ENCODE measurements around the gene EFCAB6.

The EFCAB6 gene

DNA sequence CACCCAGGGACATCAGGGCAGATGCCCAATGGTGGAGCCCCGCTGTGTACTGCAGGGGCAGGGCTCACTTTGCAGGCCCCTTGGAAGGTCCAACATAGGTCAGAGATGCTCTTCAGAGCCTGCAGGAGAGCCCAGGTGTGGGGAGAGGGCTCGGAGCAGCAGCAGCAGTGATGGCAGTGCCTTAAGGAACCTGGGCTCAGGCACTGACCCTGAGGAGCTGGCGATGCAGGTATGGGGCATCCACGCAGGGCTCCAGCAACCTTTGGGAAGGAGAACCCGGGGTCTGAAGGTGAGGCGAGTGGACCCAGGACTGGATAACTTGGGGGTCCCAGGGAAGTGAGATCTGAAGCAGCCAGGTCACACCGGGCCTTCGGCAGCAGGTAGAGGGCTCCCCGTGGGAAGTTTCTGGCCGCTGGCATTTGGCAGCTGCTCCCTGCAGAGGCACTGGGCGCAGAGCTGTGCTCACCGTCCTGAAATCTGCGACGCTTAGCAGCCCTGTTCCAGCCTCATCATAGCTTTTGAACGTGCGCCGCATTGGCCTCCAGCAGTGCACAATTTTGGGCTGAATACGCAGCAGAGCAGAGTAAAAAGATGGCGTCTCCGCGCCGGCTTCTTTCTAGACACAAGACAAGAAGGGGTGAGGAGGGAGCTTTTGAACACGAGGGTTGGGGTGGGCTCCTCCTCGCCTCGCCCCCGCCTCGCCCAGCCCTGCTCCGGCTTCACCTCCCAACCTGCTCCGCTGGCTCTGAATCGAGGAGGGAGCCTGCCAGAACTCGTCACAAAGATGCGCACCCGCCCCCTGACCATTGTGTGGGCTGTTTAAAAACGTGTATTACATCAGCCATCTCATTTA is 281.5 kb downstream of the EFCAB6 start:
- TF ChIP-seq PAX5 (IDR thresholded peaks at IDR 0.05; ENCODE audit: insufficient read depth, low read length, severe bottlenecking), result no peak
- TF ChIP-seq TAF1 (IDR thresholded peaks at IDR 0.05; ENCODE audit: low read depth, low read length), result no peak
- no peak for TF ChIP-seq SPI1 (IDR thresholded peaks at IDR 0.05; ENCODE audit: low read depth, low read length)
- no peak for TF ChIP-seq POLR2AphosphoS5 (IDR thresholded peaks at IDR 0.05; ENCODE audit: low read depth, low read length)
- TF ChIP-seq POLR2A (IDR thresholded peaks at IDR 0.05; ENCODE audit: low read depth, low read length), result no peak
- TF ChIP-seq POU2F2 (IDR thresholded peaks at IDR 0.05; ENCODE audit: low read depth, low read length), result no peak
- FAIRE-seq, result no peak
- DNase-seq (ENCODE audit: insufficient read length, low spot score), result no peak

DNA sequence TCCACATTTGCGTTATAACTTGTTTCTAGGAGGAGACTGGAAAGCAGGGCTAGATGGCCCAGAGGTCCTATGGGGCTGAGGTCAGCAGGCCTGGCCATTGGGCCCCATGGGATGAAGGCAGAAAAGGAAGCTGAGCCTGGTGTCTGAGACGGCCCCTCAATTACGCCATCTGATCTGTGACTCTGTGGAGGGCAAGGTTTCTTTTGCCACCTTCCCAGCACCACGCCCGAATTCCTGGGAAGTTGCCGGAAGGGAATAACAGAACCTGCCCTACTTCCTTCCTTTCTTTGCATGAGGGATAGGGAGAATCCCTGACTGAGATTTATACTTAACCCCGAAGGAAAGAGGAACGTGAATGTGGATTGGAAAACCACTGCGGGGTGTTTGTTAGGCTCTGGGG is 282.2 kb downstream of the EFCAB6 start:
- FAIRE-seq, result no peak
- DNase-seq (ENCODE audit: insufficient read length, low spot score), result no peak
- TF ChIP-seq SPI1 (IDR thresholded peaks at IDR 0.05; ENCODE audit: low read depth, low read length) (no peak), PAX5 (IDR thresholded peaks at IDR 0.05; ENCODE audit: insufficient read depth, low read length, severe bottlenecking) (no peak), POU2F2 (IDR thresholded peaks at IDR 0.05; ENCODE audit: low read depth, low read length) (no peak), POLR2AphosphoS5 (IDR thresholded peaks at IDR 0.05; ENCODE audit: low read depth, low read length) (no peak), TAF1 (IDR thresholded peaks at IDR 0.05; ENCODE audit: low read depth, low read length) (no peak), POLR2A (IDR thresholded peaks at IDR 0.05; ENCODE audit: low read depth, low read length) (no peak)

DNA sequence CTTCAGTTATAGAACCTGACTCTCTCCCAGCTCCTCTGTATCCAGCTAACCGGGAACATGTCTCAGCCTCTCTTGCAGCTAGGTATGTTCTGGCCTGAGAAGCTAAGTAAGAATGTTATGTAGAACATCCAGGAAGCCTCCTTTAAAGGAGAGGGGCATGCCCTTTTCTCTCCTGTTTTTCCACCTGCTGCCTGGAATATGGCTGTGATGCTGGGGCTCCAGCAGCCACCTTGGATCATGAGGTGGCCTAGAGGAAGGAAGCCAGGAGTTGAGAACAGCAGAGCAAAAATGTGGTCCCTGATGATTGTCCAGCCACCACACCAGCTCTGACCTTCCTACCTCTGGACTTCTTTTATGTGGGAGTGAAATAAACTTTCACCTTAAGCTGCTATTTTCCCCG is 282.6 kb downstream of the EFCAB6 start:
- no peak for FAIRE-seq
- TF ChIP-seq POLR2A (IDR thresholded peaks at IDR 0.05; ENCODE audit: low read depth, low read length), result no peak
- DNase-seq (ENCODE audit: insufficient read length, low spot score), result no peak

GRCh38 chr22:43528601-43529360 is 283.3 kb downstream of the EFCAB6 start:
- FAIRE-seq (no peak), DNase-seq (ENCODE audit: insufficient read length, low spot score) (no peak)
- TF ChIP-seq POLR2AphosphoS5 (IDR thresholded peaks at IDR 0.05; ENCODE audit: low read depth, low read length) (no peak), SPI1 (IDR thresholded peaks at IDR 0.05; ENCODE audit: low read depth, low read length) (no peak), PAX5 (IDR thresholded peaks at IDR 0.05; ENCODE audit: insufficient read depth, low read length, severe bottlenecking) (no peak), POU2F2 (IDR thresholded peaks at IDR 0.05; ENCODE audit: low read depth, low read length) (no peak), POLR2A (IDR thresholded peaks at IDR 0.05; ENCODE audit: low read depth, low read length) (no peak), TAF1 (IDR thresholded peaks at IDR 0.05; ENCODE audit: low read depth, low read length) (no peak)

GRCh38 chr22:43526946-43527345 is 285.2 kb downstream of the EFCAB6 start:
- TF ChIP-seq PAX5 (IDR thresholded peaks at IDR 0.05; ENCODE audit: insufficient read depth, low read length, severe bottlenecking) (no peak), TAF1 (IDR thresholded peaks at IDR 0.05; ENCODE audit: low read depth, low read length) (no peak), POLR2A (IDR thresholded peaks at IDR 0.05; ENCODE audit: low read depth, low read length) (no peak), SPI1 (IDR thresholded peaks at IDR 0.05; ENCODE audit: low read depth, low read length) (no peak), POU2F2 (IDR thresholded peaks at IDR 0.05; ENCODE audit: low read depth, low read length) (no peak), POLR2AphosphoS5 (IDR thresholded peaks at IDR 0.05; ENCODE audit: low read depth, low read length) (no peak)
- FAIRE-seq (no peak), DNase-seq (ENCODE audit: insufficient read length, low spot score) (no peak)

GRCh38 chr22:43526117-43526655 is 285.9 kb downstream of the EFCAB6 start:
- TF ChIP-seq POLR2A (IDR thresholded peaks at IDR 0.05; ENCODE audit: low read depth, low read length), result no peak

DNA sequence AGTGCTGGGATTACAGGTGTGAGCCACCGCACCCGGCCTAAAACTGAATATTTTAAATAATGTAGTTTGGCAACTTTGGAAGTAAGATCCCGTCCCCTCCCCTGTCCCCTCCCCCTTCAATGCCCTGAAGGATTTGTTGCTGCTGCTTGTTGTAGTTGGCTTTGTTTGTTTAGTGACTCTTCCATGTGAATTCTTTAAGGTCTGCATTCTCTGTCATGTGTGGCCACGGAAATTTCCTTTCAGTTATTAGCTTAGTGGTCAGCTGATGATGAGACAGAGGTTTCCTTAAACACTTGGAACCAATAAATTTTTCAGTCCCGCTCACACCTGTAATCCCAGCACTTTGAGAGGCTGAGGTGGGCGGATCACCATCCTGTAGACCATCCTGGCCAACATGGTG is 290.4 kb downstream of the EFCAB6 start:
- no peak for DNase-seq (ENCODE audit: insufficient read length, low spot score)
- TF ChIP-seq PAX5 (IDR thresholded peaks at IDR 0.05; ENCODE audit: insufficient read depth, low read length, severe bottlenecking), result no peak
- TF ChIP-seq POLR2AphosphoS5 (IDR thresholded peaks at IDR 0.05; ENCODE audit: low read depth, low read length), result no peak
- no peak for TF ChIP-seq TAF1 (IDR thresholded peaks at IDR 0.05; ENCODE audit: low read depth, low read length)
- no peak for TF ChIP-seq POLR2A (IDR thresholded peaks at IDR 0.05; ENCODE audit: low read depth, low read length)
- no peak for TF ChIP-seq SPI1 (IDR thresholded peaks at IDR 0.05; ENCODE audit: low read depth, low read length)
- no peak for TF ChIP-seq POU2F2 (IDR thresholded peaks at IDR 0.05; ENCODE audit: low read depth, low read length)
- FAIRE-seq, result no peak

More at GRCh38 chr22:43526117-43526655, 285.9 kb downstream of the EFCAB6 start:
- FAIRE-seq (no peak), DNase-seq (ENCODE audit: insufficient read length, low spot score) (no peak)

- no peak for FAIRE-seq
- peak; percentile 83 for TF ChIP-seq POU2F2 (IDR thresholded peaks at IDR 0.05; ENCODE audit: low read depth, low read length)
- TF ChIP-seq TAF1 (IDR thresholded peaks at IDR 0.05; ENCODE audit: low read depth, low read length), result no peak
- no peak for DNase-seq (ENCODE audit: insufficient read length, low spot score)
Measured at GRCh38 chr22:43520632-43521039, 291.5 kb downstream of the EFCAB6 start.

DNA sequence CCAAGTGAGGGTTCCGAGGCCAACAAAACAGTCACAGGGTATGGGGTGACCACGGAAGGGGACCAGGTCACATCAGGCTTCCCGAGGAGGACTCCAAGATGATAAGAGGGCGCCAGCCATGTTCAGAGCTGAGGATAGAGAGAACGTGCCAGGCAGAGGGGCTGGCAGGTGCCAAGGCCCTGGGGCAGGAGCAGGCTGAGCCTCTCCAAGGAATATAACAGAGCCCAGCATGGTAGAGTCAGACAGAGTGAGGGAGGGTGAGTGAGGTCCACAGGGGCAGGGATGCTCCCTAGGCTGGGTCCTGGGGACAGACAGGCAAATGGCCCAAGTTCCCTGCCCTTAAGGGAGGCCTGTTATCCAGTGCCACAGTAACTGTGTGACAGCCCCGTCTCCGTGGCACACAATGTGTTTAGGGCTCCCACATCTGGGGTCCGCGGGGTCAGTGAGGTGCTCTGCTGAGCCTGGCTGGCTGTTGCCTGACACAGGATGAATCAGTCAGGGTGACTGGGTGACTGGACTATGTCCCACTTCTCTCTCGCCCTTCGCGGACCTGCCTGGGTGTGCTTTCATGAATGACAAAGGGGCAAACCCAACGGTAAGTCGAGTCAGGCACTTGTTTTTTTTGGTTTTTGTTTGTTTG is 295.0 kb downstream of the EFCAB6 start:
- DNase-seq (ENCODE audit: insufficient read length, low spot score), result no peak
- TF ChIP-seq POLR2A (IDR thresholded peaks at IDR 0.05; ENCODE audit: low read depth, low read length) (no peak), SPI1 (IDR thresholded peaks at IDR 0.05; ENCODE audit: low read depth, low read length) (no peak), PAX5 (IDR thresholded peaks at IDR 0.05; ENCODE audit: insufficient read depth, low read length, severe bottlenecking) (no peak), POLR2AphosphoS5 (IDR thresholded peaks at IDR 0.05; ENCODE audit: low read depth, low read length) (no peak), TAF1 (IDR thresholded peaks at IDR 0.05; ENCODE audit: low read depth, low read length) (no peak), POU2F2 (IDR thresholded peaks at IDR 0.05; ENCODE audit: low read depth, low read length) (no peak)
- no peak for FAIRE-seq

Data from GM12891 (cell line).